NCI-H460 (cell line): ENCODE measurements around the gene SUB1. TPM values are rescaled to one million over a fixed set of nuclear protein-coding genes. Genes with fewer than 3 reads are reported as not detected.
"Not testable (repeated sequence)": the region's sequence is repeated elsewhere in the genome, so short reads cannot be mapped to it uniquely, and the experiment has no call there.

ENCODE experiments used
- DNase-seq: peaks from one replicate; pipeline ENCODE4 v3.0.0-alpha.2; 2016; ENCODE audit warnings: low read depth; ENCODE audit errors: extremely low read depth
- total RNA-seq: library from RNA; depleted of rRNA; stranded (reverse); fragments of >200 nt; shearing (Covaris generic); gene quantifications from 2 replicates; pipeline ENCODE4 v1.2.3, GENCODE V29; 2014

SUB1 gene
- total RNA-seq, 1 experiment from 2014 or later, result 657 TPM

- no peak for DNase-seq
Observed at GRCh38 chr5:32598260-32598937, 13.0 kb downstream of the SUB1 start.

GRCh38 chr5:32598997-32599549 is 13.7 kb downstream of the SUB1 start:
- no peak for DNase-seq

GRCh38 chr5:32600054-32600622 is 14.8 kb downstream of the SUB1 start:
- no peak for DNase-seq

- DNase-seq, result no peak
Observed at GRCh38 chr5:32601623-32602295, 16.4 kb downstream of the SUB1 start.

GRCh38 chr5:32602906-32603305 is 17.5 kb downstream of the SUB1 start:
- no peak for DNase-seq

- DNase-seq, result no peak
Observed at GRCh38 chr5:32604800-32605765, 19.7 kb downstream of the SUB1 start.

GRCh38 chr5:32605766-32606152 is 20.4 kb downstream of the SUB1 start:
- no peak for DNase-seq

GRCh38 chr5:32612134-32612888 is 27.0 kb downstream of the SUB1 start:
- DNase-seq, result no peak

- DNase-seq, result peak; percentile 81
Observed at GRCh38 chr5:32613050-32613672, 27.8 kb downstream of the SUB1 start.

- no peak for DNase-seq
Observed at GRCh38 chr5:32615236-32615635, 29.9 kb downstream of the SUB1 start.

- DNase-seq, result no peak
Observed at GRCh38 chr5:32618962-32619361, 33.6 kb downstream of the SUB1 start.

- no peak for DNase-seq
Observed at GRCh38 chr5:32621256-32621655, 35.9 kb downstream of the SUB1 start.

GRCh38 chr5:32625106-32625505 is 39.7 kb downstream of the SUB1 start:
- DNase-seq, result no peak

- no peak for DNase-seq
Observed at GRCh38 chr5:32625547-32625946, 40.2 kb downstream of the SUB1 start.

GRCh38 chr5:32627219-32627870 is 42.0 kb downstream of the SUB1 start:
- DNase-seq, result no peak

- no peak for DNase-seq
Observed at GRCh38 chr5:32628049-32628844, 42.9 kb downstream of the SUB1 start.

GRCh38 chr5:32630867-32631491 is 45.6 kb downstream of the SUB1 start:
- no peak for DNase-seq

- not testable (repeated sequence) for DNase-seq
Observed at GRCh38 chr5:32633017-32633416, 47.7 kb downstream of the SUB1 start.
